H1 (cell line): Measurements from ENCODE around the gene KCNJ9. TPM values are rescaled to one million over a fixed set of nuclear protein-coding genes. Genes with fewer than 3 reads are reported as not detected.

Experiments
- EP300 ChIP-seq, 2 experiments: IDR thresholded peaks; 1 replicate in 1 of 2; 2 replicates in 1 of 2; pipeline ENCODE4 v1.6.1; 2011 to 2012; ENCODE audit warnings: low read depth in 2 of 2, low read length in 2 of 2, mild to moderate bottlenecking in 2 of 2, borderline replicate concordance in 1 of 2, inconsistent platforms in 1 of 2, moderate library complexity in 1 of 2
- SP1 ChIP-seq: IDR thresholded peaks from 2 replicates; pipeline ENCODE4 v1.6.1; 2011; ENCODE audit warnings: low read depth, low read length
- polyA plus RNA-seq, 7 experiments: library from polyadenylated mRNA; depleted of rRNA in 3 of 7; stranded (reverse) in 5 of 7; unstranded in 2 of 7; fragments of >200 nt in 5 of 7; fragments of 200-250 nt in 2 of 7; gene quantifications; 1 replicate in 5 of 7; 2 replicates in 1 of 7; 4 replicates in 1 of 7; pipeline versions ENCODE4 v1.2.1 to v1.2.3, GENCODE V29; 2011 to 2013; ENCODE audit warnings: missing spikeins in 2 of 7, mixed read lengths in 2 of 7
- total RNA-seq: library from RNA; stranded (reverse); fragmentation: NEBNext Ultra II Directional; extraction: Animal tissue kit (Norgen Biotek cat#: 25700); gene quantifications from 2 replicates; pipeline ENCODE4 v1.2.1, GENCODE V29; 2021

The KCNJ9 gene
- total and polyA plus RNA-seq, 2 of the 8 experiments (the other 6 are each of a cell fraction or from before 2014, with no cell fraction given), result 0.02 to 0.13 TPM

GRCh38 chr1:160117709-160118183 is 36.4 kb downstream of the KCNJ9 start (continued):
- TF ChIP-seq EP300 (IDR thresholded peaks at IDR 0.05; ENCODE audit: borderline replicate concordance in 1 of 2, low read depth in 2 of 2, low read length in 2 of 2) (no peak), SP1 (no peak)
- TF ChIP-seq, all 59 proteins: peak for 0
